HepG2 (cell line): Measurements from ENCODE around the gene PIK3C3. TPM values are rescaled to one million over a fixed set of nuclear protein-coding genes. Genes with fewer than 3 reads are reported as not detected.

Experiments
- ATAC-seq: fragments of 200-7000 bp; cut with Tn5 transposase; 3 replicates; pipeline ENCODE4 v1.9.1; 2020; ENCODE audit warnings: mild to moderate bottlenecking, moderate library complexity
- BruUV-seq: library from RNA; stranded (reverse); fragments of 400-500 nt; replicated peaks from 2 replicates; lab custom pipeline; 2021; lab: Mats Ljungman, UMichigan
- CTCF ChIA-PET: fragments of 300-600 bp; formaldehyde crosslinking; extraction: SDS; loops from one replicate; lab custom pipeline; 2021; ENCODE audit warnings: low total read pairs, inconsistent platforms, low intra/inter-chr PET ratio; lab: Yijun Ruan, JAX
- POLR2A ChIA-PET: fragments of 350-600 bp; sonication (Branson Sonifier 250); formaldehyde crosslinking; loops from one replicate; lab custom pipeline; 2020; ENCODE audit warnings: antibody characterized with exemption, inconsistent platforms; lab: Yijun Ruan, JAX
- DNase-seq: peaks from one replicate; pipeline ENCODE4 v3.0.0-alpha.2; 2015; ENCODE audit warnings: low spot score
- FAIRE-seq: peaks from 3 replicates; lab custom pipeline; 2011; peaks lifted over from hg19 to GRCh38; lab: Jason Lieb, UNC
- H2AFZ ChIP-seq: one replicate; pipeline ENCODE4 v1.6.1; 2011; ENCODE audit warnings: low read length, inconsistent platforms
- H3K27ac ChIP-seq: fragments of 300-600 bp; 3 replicates; pipeline ENCODE4 v1.8.0; 2011; ENCODE audit warnings: mixed run types, mild to moderate bottlenecking, mixed read lengths, low read length, inconsistent platforms; ENCODE audit not compliant: insufficient read depth; ENCODE audit errors: extremely low read length
- H3K27me3 ChIP-seq, 2 experiments: fragments of 200-600 bp in 1 of 2; 2 replicates in 1 of 2; 3 replicates in 1 of 2; pipeline versions ENCODE4 v1.6.0 to v1.8.0; 2011; ENCODE audit warnings: low read length in 2 of 2, mild to moderate bottlenecking in 2 of 2, moderate library complexity in 2 of 2, inconsistent platforms in 1 of 2; ENCODE audit not compliant: insufficient read depth in 2 of 2, control insufficient read depth in 1 of 2
- H3K36me3 ChIP-seq, 2 experiments: fragments of 200-600 bp in 1 of 2; replicated peaks in 1 of 2; 2 replicates in 1 of 2; 3 replicates in 1 of 2; pipeline versions ENCODE4 v1.5.1 to v1.8.0; 2011; ENCODE audit warnings: low read length in 2 of 2, inconsistent platforms in 1 of 2; ENCODE audit not compliant: insufficient read depth in 2 of 2, control insufficient read depth in 1 of 2
- H3K4me1 ChIP-seq: 2 replicates; pipeline ENCODE4 v1.5.1; 2012; ENCODE audit warnings: low read length, inconsistent platforms; ENCODE audit not compliant: insufficient read depth
- H3K4me2 ChIP-seq: 2 replicates; pipeline ENCODE4 v1.6.0; 2011; ENCODE audit warnings: low read depth, low read length, inconsistent platforms
- H3K4me3 ChIP-seq, 3 experiments: fragments of 200-600 bp in 1 of 3; sonication (generic), shearing (Covaris generic) in 1 of 3; replicated peaks in 1 of 3; 2 replicates each; pipeline ENCODE4 v1.5.1; 2011 to 2016; ENCODE audit warnings: low read length in 3 of 3, inconsistent platforms in 2 of 3, low read depth in 2 of 3, mild to moderate bottlenecking in 2 of 3, control low read depth in 1 of 3, mixed read lengths in 1 of 3; ENCODE audit not compliant: insufficient read depth in 1 of 3
- H3K79me2 ChIP-seq: one replicate; pipeline ENCODE4 v1.6.1; 2011; ENCODE audit warnings: low read length, inconsistent platforms; ENCODE audit not compliant: insufficient read depth
- H3K9ac ChIP-seq: 2 replicates; pipeline ENCODE4 v1.6.0; 2011; ENCODE audit warnings: mild to moderate bottlenecking, low read depth, low read length, inconsistent platforms; ENCODE audit not compliant: insufficient read depth
- H3K9me3 ChIP-seq: 2 replicates; pipeline ENCODE4 v1.5.1; 2012; ENCODE audit warnings: mild to moderate bottlenecking, low read length
- H4K20me1 ChIP-seq: 2 replicates; pipeline ENCODE4 v1.6.0; 2011; ENCODE audit warnings: inconsistent platforms, mild to moderate bottlenecking, low read length, moderate library complexity; ENCODE audit not compliant: insufficient read depth
- ATF1 ChIP-seq: IDR thresholded peaks from 2 replicates; pipeline ENCODE4 v1.6.1; 2016; ENCODE audit warnings: mild to moderate bottlenecking, control low read depth
- KLF11 ChIP-seq: IDR thresholded peaks from 2 replicates; pipeline ENCODE4 v1.6.1; 2016; ENCODE audit warnings: missing compliant biosample characterization
- MTA1 ChIP-seq: sonication (generic); formaldehyde crosslinking; IDR thresholded peaks from 2 replicates; pipeline ENCODE4 v1.4.0; 2020; ENCODE audit warnings: missing genetic modification reagents, mild to moderate bottlenecking, borderline replicate concordance
- SIX1 ChIP-seq: sonication (generic); formaldehyde crosslinking; IDR thresholded peaks from 2 replicates; pipeline ENCODE4 v1.4.0; 2020; ENCODE audit warnings: missing genetic modification reagents, borderline replicate concordance
- STAG1 ChIP-seq: sonication (generic); formaldehyde crosslinking; IDR thresholded peaks from 2 replicates; pipeline ENCODE4 v1.4.0; 2020; ENCODE audit warnings: missing genetic modification reagents
- ZBTB8A ChIP-seq: sonication (generic); formaldehyde crosslinking; IDR thresholded peaks from 2 replicates; pipeline ENCODE4 v1.4.0; 2020; ENCODE audit warnings: mild to moderate bottlenecking, low read depth, missing genetic modification reagents, borderline replicate concordance
- ZFY ChIP-seq: sonication (generic); formaldehyde crosslinking; IDR thresholded peaks from 2 replicates; pipeline ENCODE4 v1.4.0; 2020; ENCODE audit warnings: missing genetic modification reagents
- WGBS: methylation state at CpG from one replicate; pipeline ENCODE4 v1.1.6; 2017; ENCODE audit warnings: low lambda C conversion rate; 5-methylcytosine and 5-hydroxymethylcytosine counted together
- in situ Hi-C: cut with HindIII; loops from 2 replicates; pipeline ENCODE4 v1.10.0; 2017; ENCODE audit warnings: low pct_unique_long_range_greater_than_20kb; ENCODE audit not compliant: extremely low pct_ligation_motif_present
- intact Hi-C: fragments of 100-400 bp; cut with micrococcal nuclease; formaldehyde crosslinking; loops from one replicate; pipeline ENCODE4 v1.10.0; 2022; ENCODE audit not compliant: unreplicated experiment
- polyA plus RNA-seq, 8 experiments: library from polyadenylated mRNA; depleted of rRNA in 3 of 8; stranded (reverse) in 7 of 8; unstranded in 1 of 8; fragments of >200 nt; fragmentation: Illumina TruSeq in 4 of 8; extraction: Trizol in 4 of 8; gene quantifications; 2 replicates each; pipeline versions ENCODE4 v1.2.1 to v1.2.3, GENCODE V29; 2011 to 2016; ENCODE audit warnings: low read depth in 4 of 8, missing spikeins in 1 of 8, mixed read lengths in 1 of 8; ENCODE audit not compliant: insufficient read depth in 1 of 8
- total RNA-seq, 5 experiments: library from RNA; depleted of rRNA; stranded (reverse); fragments of >200 nt; fragmentation: Illumina TruSeq; extraction: Trizol; gene quantifications; 2 replicates each; pipeline ENCODE4 v1.2.3, GENCODE V29; 2016; ENCODE audit warnings: low read depth in 1 of 5
- TF ChIP-seq, protein P1 (sequence below): sonication (generic); formaldehyde crosslinking; conservative IDR thresholded peaks from 2 replicates; pipeline ENCODE4 v1.4.0; 2020; ENCODE audit warnings: missing genetic modification reagents

The PIK3C3 gene
- total and polyA plus RNA-seq, 2 of the 13 experiments (the other 11 are each of a cell fraction or from before 2014, with no cell fraction given), result 42.8 to 46.4 TPM

DNA sequence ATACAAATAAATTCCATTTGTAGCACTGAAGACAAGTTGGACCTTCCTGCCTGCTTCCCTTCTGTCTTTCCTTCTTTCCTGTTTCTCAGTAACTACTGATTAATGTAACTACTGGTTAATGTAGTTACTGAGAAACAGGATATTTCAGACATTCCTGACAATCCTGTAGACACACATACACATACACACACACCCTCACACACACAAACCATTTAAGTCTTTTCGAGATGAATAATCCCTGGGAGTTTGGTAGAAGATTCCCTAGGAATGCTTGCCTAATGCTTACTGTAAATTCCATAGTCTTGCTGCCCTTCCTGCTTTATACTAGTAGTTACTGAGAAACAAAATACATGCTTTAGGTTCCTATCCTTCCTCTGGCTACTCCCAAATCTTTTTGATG, 83.9 kb downstream of the PIK3C3 start:
- no peak overlapping the region for H3K4me3 ChIP-seq
- DNase-seq (no peak), FAIRE-seq (no peak), ATAC-seq (no peak)
- intact Hi-C loops, result no loop called here
- no peaks in the 10 kb centered on the region for H3K9me3 ChIP-seq
- H2AFZ ChIP-seq, result no peak overlapping the region
- no peaks in the 10 kb centered on the region for H3K27me3 ChIP-seq
- no TSS peak for BruUV-seq
- no peak overlapping the region for H3K4me2 ChIP-seq
- no peak overlapping the region for H3K9ac ChIP-seq
- in situ Hi-C loops, result no loop called here
- no peaks in the 10 kb centered on the region for H3K79me2 ChIP-seq
- no peaks in the 10 kb centered on the region for H3K4me1 ChIP-seq
- no peaks in the 10 kb centered on the region for H4K20me1 ChIP-seq
- no peak overlapping the region for H3K27ac ChIP-seq
- no peak for TF ChIP-seq ZBTB8A (CRISPR knock-in tag)
- TF ChIP-seq, all 625 proteins: peak for 0
- ChIA-PET POLR2A (no interaction called here), CTCF (no interaction called here)
- WGBS, result 96% methylated on average over 1 of the region's 1 CpG
- peaks cover 6 to 48% of the 10 kb centered on the region in 2 experiments for H3K36me3 ChIP-seq

DNA sequence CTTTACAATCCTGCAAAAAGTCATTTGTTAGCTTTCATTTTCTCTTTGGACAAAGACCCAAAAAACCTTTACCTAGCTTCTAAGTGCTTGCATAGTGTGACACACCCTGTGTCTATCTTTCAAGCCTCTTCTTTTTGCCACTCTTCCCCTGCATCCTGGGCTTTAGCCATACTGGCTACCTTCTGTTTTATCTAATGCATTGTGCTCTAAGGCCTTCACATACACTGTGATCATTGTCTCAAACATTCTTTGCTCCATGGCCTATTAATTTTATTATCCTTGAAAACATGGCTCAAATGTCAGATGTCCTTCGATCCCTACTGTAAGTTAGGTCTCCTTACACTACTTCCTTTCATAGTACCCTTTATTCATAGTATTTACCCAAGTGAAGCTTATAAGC, 84.4 kb downstream of the PIK3C3 start:
- CTCF ChIA-PET, result no interaction called here
- ATAC-seq, result no peak
- H2AFZ ChIP-seq, result no peak overlapping the region
- no peak for FAIRE-seq
- TF ChIP-seq, protein P1, sequence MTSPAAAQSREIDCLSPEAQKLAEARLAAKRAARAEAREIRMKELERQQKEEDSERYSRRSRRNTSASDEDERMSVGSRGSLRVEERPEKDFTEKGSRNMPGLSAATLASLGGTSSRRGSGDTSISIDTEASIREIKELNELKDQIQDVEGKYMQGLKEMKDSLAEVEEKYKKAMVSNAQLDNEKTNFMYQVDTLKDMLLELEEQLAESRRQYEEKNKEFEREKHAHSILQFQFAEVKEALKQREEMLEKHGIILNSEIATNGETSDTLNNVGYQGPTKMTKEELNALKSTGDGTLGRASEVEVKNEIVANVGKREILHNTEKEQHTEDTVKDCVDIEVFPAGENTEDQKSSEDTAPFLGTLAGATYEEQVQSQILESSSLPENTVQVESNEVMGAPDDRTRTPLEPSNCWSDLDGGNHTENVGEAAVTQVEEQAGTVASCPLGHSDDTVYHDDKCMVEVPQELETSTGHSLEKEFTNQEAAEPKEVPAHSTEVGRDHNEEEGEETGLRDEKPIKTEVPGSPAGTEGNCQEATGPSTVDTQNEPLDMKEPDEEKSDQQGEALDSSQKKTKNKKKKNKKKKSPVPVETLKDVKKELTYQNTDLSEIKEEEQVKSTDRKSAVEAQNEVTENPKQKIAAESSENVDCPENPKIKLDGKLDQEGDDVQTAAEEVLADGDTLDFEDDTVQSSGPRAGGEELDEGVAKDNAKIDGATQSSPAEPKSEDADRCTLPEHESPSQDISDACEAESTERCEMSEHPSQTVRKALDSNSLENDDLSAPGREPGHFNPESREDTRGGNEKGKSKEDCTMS, result no peak
- TF ChIP-seq KLF11, result no peak
- TF ChIP-seq ZFY (CRISPR knock-in tag), result no peak
- TF ChIP-seq ATF1, result no peak
- TF ChIP-seq STAG1, result no peak
- no peak for TF ChIP-seq MTA1
- no peak for TF ChIP-seq SIX1 (CRISPR knock-in tag)
- H3K27ac ChIP-seq, result no peak overlapping the region
- intact Hi-C loops, result no loop called here
- in situ Hi-C loops, result no loop called here
- H3K36me3 ChIP-seq, result peaks cover 4 to 45% of the 10 kb centered on the region in 2 experiments
- H3K4me2 ChIP-seq, result no peak overlapping the region
- no peak for DNase-seq
- 100% methylated on average over 1 of the region's 1 CpG for WGBS
- no peak overlapping the region for H3K4me3 ChIP-seq
- H3K4me1 ChIP-seq, result no peaks in the 10 kb centered on the region
- POLR2A ChIA-PET, result no interaction called here
- no peaks in the 10 kb centered on the region for H3K79me2 ChIP-seq
- H3K9me3 ChIP-seq, result no peaks in the 10 kb centered on the region
- no TSS peak for BruUV-seq
- no peaks in the 10 kb centered on the region for H3K27me3 ChIP-seq
- H4K20me1 ChIP-seq, result no peaks in the 10 kb centered on the region
- H3K9ac ChIP-seq, result no peak overlapping the region
